GM23338 (cell line): ENCODE data around the gene ELAC2. TPM values are rescaled to one million over a fixed set of nuclear protein-coding genes. Genes with fewer than 3 reads are reported as not detected.

Experiments
- ATAC-seq: fragments of 200-7000 bp; cut with Tn5 transposase; 3 replicates; pipeline ENCODE4 v1.9.1; 2020
- DNase-seq: peaks from one replicate; pipeline ENCODE4 v3.0.0-alpha.2; 2015; ENCODE audit warnings: low spot score
- H2AFZ ChIP-seq: fragments of 200-600 bp; sonication (generic); 2 replicates; pipeline ENCODE4 v1.8.0; 2016; ENCODE audit warnings: antibody characterized with exemption, mild to moderate bottlenecking, moderate library complexity
- H3F3A ChIP-seq: fragments of 200-600 bp; sonication (generic); replicated peaks from 2 replicates; pipeline ENCODE4 v1.8.0; 2017; ENCODE audit warnings: antibody characterized with exemption, mixed run types, low read depth
- H3K27ac ChIP-seq: fragments of 200-600 bp; sonication (generic); 2 replicates; pipeline ENCODE4 v1.6.1; 2016; ENCODE audit warnings: low read depth
- H3K27me3 ChIP-seq: fragments of 200-600 bp; sonication (generic); 2 replicates; pipeline ENCODE4 v1.8.0; 2016; ENCODE audit warnings: mild to moderate bottlenecking, mixed run types, moderate library complexity; ENCODE audit not compliant: insufficient read depth
- H3K36me3 ChIP-seq: fragments of 200-600 bp; sonication (generic); 2 replicates; pipeline ENCODE4 v1.8.0; 2016; ENCODE audit warnings: mild to moderate bottlenecking; ENCODE audit not compliant: insufficient read depth
- H3K4me1 ChIP-seq: fragments of 200-600 bp; sonication (generic); 2 replicates; pipeline ENCODE4 v1.8.0; 2016; ENCODE audit warnings: mild to moderate bottlenecking, moderate library complexity; ENCODE audit not compliant: insufficient read depth
- H3K4me2 ChIP-seq: fragments of 200-600 bp; sonication (generic); 2 replicates; pipeline ENCODE4 v1.7.1; 2017; ENCODE audit warnings: mixed run types
- H3K4me3 ChIP-seq: fragments of 200-600 bp; sonication (generic); 2 replicates; pipeline ENCODE4 v1.6.1; 2016; ENCODE audit warnings: mixed run types
- H3K79me2 ChIP-seq: fragments of 200-600 bp; sonication (generic); replicated peaks from 2 replicates; pipeline ENCODE4 v1.8.0; 2017; ENCODE audit warnings: mild to moderate bottlenecking; ENCODE audit not compliant: insufficient read depth
- H3K9me2 ChIP-seq: fragments of 200-600 bp; sonication (generic); 2 replicates; pipeline ENCODE4 v1.8.0; 2017; ENCODE audit not compliant: insufficient read depth
- H4K20me1 ChIP-seq: fragments of 200-600 bp; sonication (generic); replicated peaks from 2 replicates; pipeline ENCODE4 v1.8.0; 2017; ENCODE audit warnings: mild to moderate bottlenecking; ENCODE audit not compliant: insufficient read depth
- H3K27ac Mint-ChIP-seq: 2 replicates; pipeline ENCODE4 v1.8.0; 2020; ENCODE audit warnings: inconsistent platforms, mild to moderate bottlenecking, moderate library complexity, mixed read lengths
- H3K27me3 Mint-ChIP-seq: 3 replicates; pipeline ENCODE4 v1.8.0; 2022; ENCODE audit warnings: low read depth, mild to moderate bottlenecking, moderate library complexity, mixed read lengths, inconsistent platforms; ENCODE audit not compliant: insufficient read depth, poor library complexity
- H3K36me3 Mint-ChIP-seq: 3 replicates; pipeline ENCODE4 v1.8.0; 2021; ENCODE audit warnings: low read depth, mild to moderate bottlenecking, inconsistent platforms, moderate library complexity, mixed read lengths
- H3K4me1 Mint-ChIP-seq: 3 replicates; pipeline ENCODE4 v1.8.0; 2020; ENCODE audit warnings: mild to moderate bottlenecking, inconsistent platforms, mixed read lengths
- H3K4me3 Mint-ChIP-seq: 3 replicates; pipeline ENCODE4 v1.8.0; 2021; ENCODE audit warnings: moderate library complexity, mild to moderate bottlenecking, inconsistent platforms, mixed read lengths
- H3K9me3 Mint-ChIP-seq: 3 replicates; pipeline ENCODE4 v1.8.0; 2020; ENCODE audit warnings: moderate library complexity, mild to moderate bottlenecking, inconsistent platforms, mixed read lengths
- CTCF ChIP-seq, 2 experiments: fragments of 200-600 bp in 1 of 2; sonication (generic) in 1 of 2; conservative IDR thresholded peaks; 2 replicates each; pipeline versions ENCODE4 v1.5.1 to v1.6.1; 2016 to 2017; ENCODE audit warnings: antibody characterized with exemption in 2 of 2, low read depth in 2 of 2, mild to moderate bottlenecking in 2 of 2, moderate library complexity in 1 of 2
- ETS1 ChIP-seq: IDR thresholded peaks from 2 replicates; pipeline ENCODE4 v1.6.1; 2016; ENCODE audit warnings: antibody characterized with exemption
- EZH2phosphoT487 ChIP-seq: fragments of 200-600 bp; sonication (generic); IDR thresholded peaks from one replicate; pipeline ENCODE4 v1.8.1; 2018; ENCODE audit warnings: antibody characterized with exemption; ENCODE audit not compliant: unreplicated experiment
- NANOG ChIP-seq: IDR thresholded peaks from 2 replicates; pipeline ENCODE4 v1.6.1; 2016; ENCODE audit warnings: antibody characterized with exemption, borderline replicate concordance
- POLR2AphosphoS5 ChIP-seq: IDR thresholded peaks from 2 replicates; pipeline ENCODE4 v1.6.1; 2016; ENCODE audit warnings: antibody characterized with exemption, low read depth
- STAT1 ChIP-seq: IDR thresholded peaks from one replicate; pipeline ENCODE4 v1.6.1; 2016; ENCODE audit warnings: antibody characterized with exemption; ENCODE audit not compliant: unreplicated experiment
- polyA plus RNA-seq: library from polyadenylated mRNA; unstranded; fragments of >200 nt; fragmentation: Nextera tagmentation; extraction: Ambion mirVana; gene quantifications from 2 replicates; pipeline ENCODE4 v1.2.1, GENCODE V29; 2016
- total RNA-seq: library from RNA; depleted of rRNA; stranded (reverse); fragments of >200 nt; shearing (Covaris generic); gene quantifications from 2 replicates; pipeline ENCODE4 v1.2.3, GENCODE V29; 2014
- TF ChIP-seq, protein P1 (sequence below): fragments of 250-450 bp; sonication (Bioruptor Pico); IDR thresholded peaks from 2 replicates; pipeline ENCODE4 v1.5.0; 2020; ENCODE audit warnings: mild to moderate bottlenecking, moderate library complexity

Gene ELAC2
- total and polyA plus RNA-seq, 2 experiments from 2014 or later: 49.9 to 203 TPM

DNA sequence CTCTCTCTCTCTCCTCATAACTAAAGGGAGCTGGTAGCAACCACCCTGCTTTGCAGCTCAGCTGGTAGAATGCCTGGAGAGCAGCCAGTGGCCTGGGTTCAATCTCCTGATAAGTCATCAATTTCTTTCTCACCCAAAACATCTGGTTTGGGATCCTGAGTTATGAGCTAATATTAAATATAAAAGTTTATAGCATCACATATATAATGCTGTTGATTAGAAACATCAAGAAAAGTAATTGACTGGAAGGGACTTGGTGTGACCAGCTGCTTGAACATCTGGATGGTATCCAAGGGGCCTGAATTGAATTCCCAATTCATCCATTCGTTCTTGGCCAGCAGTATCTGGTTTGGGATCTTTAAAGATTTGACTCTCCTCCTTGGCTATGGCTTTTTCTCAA lies 12.2 kb upstream of the ELAC2 start:
- no peaks in the 10 kb centered on the region for H3K9me2 ChIP-seq
- peaks cover 7% of the 10 kb centered on the region for H3K27me3 Mint-ChIP-seq
- no peak overlapping the region for H2AFZ ChIP-seq
- H3K36me3 Mint-ChIP-seq: no peaks in the 10 kb centered on the region
- no peak overlapping the region for H3K27ac Mint-ChIP-seq
- no peaks in the 10 kb centered on the region for H3K9me3 Mint-ChIP-seq
- H3K4me2 ChIP-seq: no peak overlapping the region
- no peaks in the 10 kb centered on the region for H3K79me2 ChIP-seq
- no peaks in the 10 kb centered on the region for H3K27me3 ChIP-seq
- no peak overlapping the region for H3K4me3 ChIP-seq
- H3K27ac ChIP-seq: no peak overlapping the region
- no peaks in the 10 kb centered on the region for H3K4me1 ChIP-seq
- no peaks in the 10 kb centered on the region for H3F3A ChIP-seq
- H3K36me3 ChIP-seq: no peaks in the 10 kb centered on the region
- TF ChIP-seq, protein P1, sequence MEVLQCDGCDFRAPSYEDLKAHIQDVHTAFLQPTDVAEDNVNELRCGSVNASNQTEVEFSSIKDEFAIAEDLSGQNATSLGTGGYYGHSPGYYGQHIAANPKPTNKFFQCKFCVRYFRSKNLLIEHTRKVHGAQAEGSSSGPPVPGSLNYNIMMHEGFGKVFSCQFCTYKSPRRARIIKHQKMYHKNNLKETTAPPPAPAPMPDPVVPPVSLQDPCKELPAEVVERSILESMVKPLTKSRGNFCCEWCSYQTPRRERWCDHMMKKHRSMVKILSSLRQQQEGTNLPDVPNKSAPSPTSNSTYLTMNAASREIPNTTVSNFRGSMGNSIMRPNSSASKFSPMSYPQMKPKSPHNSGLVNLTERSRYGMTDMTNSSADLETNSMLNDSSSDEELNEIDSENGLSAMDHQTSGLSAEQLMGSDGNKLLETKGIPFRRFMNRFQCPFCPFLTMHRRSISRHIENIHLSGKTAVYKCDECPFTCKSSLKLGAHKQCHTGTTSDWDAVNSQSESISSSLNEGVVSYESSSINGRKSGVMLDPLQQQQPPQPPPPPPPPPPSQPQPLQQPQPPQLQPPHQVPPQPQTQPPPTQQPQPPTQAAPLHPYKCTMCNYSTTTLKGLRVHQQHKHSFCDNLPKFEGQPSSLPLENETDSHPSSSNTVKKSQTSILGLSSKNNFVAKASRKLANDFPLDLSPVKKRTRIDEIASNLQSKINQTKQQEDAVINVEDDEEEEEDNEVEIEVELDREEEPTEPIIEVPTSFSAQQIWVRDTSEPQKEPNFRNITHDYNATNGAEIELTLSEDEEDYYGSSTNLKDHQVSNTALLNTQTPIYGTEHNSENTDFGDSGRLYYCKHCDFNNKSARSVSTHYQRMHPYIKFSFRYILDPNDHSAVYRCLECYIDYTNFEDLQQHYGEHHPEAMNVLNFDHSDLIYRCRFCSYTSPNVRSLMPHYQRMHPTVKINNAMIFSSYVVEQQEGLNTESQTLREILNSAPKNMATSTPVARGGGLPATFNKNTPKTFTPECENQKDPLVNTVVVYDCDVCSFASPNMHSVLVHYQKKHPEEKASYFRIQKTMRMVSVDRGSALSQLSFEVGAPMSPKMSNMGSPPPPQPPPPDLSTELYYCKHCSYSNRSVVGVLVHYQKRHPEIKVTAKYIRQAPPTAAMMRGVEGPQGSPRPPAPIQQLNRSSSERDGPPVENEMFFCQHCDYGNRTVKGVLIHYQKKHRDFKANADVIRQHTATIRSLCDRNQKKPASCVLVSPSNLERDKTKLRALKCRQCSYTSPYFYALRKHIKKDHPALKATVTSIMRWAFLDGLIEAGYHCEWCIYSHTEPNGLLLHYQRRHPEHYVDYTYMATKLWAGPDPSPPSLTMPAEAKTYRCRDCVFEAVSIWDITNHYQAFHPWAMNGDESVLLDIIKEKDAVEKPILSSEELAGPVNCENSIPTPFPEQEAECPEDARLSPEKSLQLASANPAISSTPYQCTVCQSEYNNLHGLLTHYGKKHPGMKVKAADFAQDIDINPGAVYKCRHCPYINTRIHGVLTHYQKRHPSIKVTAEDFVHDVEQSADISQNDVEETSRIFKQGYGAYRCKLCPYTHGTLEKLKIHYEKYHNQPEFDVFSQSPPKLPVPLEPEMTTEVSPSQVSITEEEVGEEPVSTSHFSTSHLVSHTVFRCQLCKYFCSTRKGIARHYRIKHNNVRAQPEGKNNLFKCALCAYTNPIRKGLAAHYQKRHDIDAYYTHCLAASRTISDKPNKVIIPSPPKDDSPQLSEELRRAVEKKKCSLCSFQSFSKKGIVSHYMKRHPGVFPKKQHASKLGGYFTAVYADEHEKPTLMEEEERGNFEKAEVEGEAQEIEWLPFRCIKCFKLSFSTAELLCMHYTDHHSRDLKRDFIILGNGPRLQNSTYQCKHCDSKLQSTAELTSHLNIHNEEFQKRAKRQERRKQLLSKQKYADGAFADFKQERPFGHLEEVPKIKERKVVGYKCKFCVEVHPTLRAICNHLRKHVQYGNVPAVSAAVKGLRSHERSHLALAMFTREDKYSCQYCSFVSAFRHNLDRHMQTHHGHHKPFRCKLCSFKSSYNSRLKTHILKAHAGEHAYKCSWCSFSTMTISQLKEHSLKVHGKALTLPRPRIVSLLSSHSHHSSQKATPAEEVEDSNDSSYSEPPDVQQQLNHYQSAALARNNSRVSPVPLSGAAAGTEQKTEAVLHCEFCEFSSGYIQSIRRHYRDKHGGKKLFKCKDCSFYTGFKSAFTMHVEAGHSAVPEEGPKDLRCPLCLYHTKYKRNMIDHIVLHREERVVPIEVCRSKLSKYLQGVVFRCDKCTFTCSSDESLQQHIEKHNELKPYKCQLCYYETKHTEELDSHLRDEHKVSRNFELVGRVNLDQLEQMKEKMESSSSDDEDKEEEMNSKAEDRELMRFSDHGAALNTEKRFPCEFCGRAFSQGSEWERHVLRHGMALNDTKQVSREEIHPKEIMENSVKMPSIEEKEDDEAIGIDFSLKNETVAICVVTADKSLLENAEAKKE: no peak
- TF ChIP-seq ETS1 (no peak), POLR2AphosphoS5 (no peak), NANOG (no peak), CTCF (conservative IDR thresholded peaks at IDR 0.05; ENCODE audit: low read depth in 2 of 2) (no peak), STAT1 (no peak), EZH2phosphoT487 (no peak)
- H3K4me1 Mint-ChIP-seq: no peaks in the 10 kb centered on the region; the same call in 2 of the 3 replicates
- H4K20me1 ChIP-seq: no peaks in the 10 kb centered on the region
- no peak for DNase-seq
- no peak overlapping the region for H3K4me3 Mint-ChIP-seq
- ATAC-seq: no peak
